Uterus (tissue), 4 donors: ENCODE results near the gene DNMT1. TPM values are rescaled to one million over a fixed set of nuclear protein-coding genes. Genes with fewer than 3 reads are reported as not detected.

Experiments used
- DNase-seq, 2 donors: peaks; one replicate each; pipeline ENCODE4 v3.0.0-alpha.2; 2019 to 2020
- H3K27ac ChIP-seq, 2 donors: fragments of 200-600 bp; sonication (generic); 1 replicate in 1 of 2; 2 replicates in 1 of 2; pipeline ENCODE4 v1.5.1; 2016 to 2018
- H3K27me3 ChIP-seq, 2 donors: fragments of 200-600 bp; sonication (generic); one replicate each; pipeline ENCODE4 v1.5.1; 2018 to 2019; ENCODE audit warnings: control low read depth in 1 of 2
- H3K36me3 ChIP-seq, 2 donors: fragments of 200-600 bp; sonication (generic); one replicate each; pipeline ENCODE4 v1.5.1; 2019; ENCODE audit warnings: control low read depth in 1 of 2
- H3K4me1 ChIP-seq, 2 donors: fragments of 200-600 bp; sonication (generic); one replicate each; pipeline ENCODE4 v1.5.1; 2018 to 2019; ENCODE audit warnings: control low read depth in 1 of 2
- H3K4me3 ChIP-seq, 2 donors: fragments of 200-600 bp; sonication (generic); 1 replicate in 1 of 2; 2 replicates in 1 of 2; pipeline ENCODE4 v1.5.1; 2018 to 2019; ENCODE audit warnings: mild to moderate bottlenecking in 1 of 2
- H3K9me3 ChIP-seq, 2 donors: fragments of 200-600 bp; sonication (generic); one replicate each; pipeline ENCODE4 v1.5.1; 2019; ENCODE audit warnings: control low read depth in 1 of 2
- POLR2A ChIP-seq, 2 donors: fragments of 450-650 bp; IDR thresholded peaks; one replicate each; pipeline ENCODE4 v1.6.1; 2016; ENCODE audit warnings: antibody characterized with exemption in 2 of 2, mild to moderate bottlenecking in 1 of 2, moderate library complexity in 1 of 2
- intact Hi-C: fragments of 100-400 bp; cut with DNase I; formaldehyde crosslinking; loops from one replicate; pipeline ENCODE4 v1.15.1; 2023; ENCODE audit warnings: low total_unique reads
- total RNA-seq, 4 donors: library from RNA; depleted of rRNA in 3 of 4; stranded (reverse); fragments of >200 nt in 3 of 4; gene quantifications; one replicate each; pipeline versions ENCODE4 v1.1.0 to v1.2.4, GENCODE V29; 2014 to 2023
- TF ChIP-seq, protein P1 (sequence below), 4 experiments: fragments of 200-600 bp in 2 of 4; fragments of 450-650 bp in 2 of 4; sonication (generic) in 2 of 4; IDR thresholded peaks; one replicate each; pipeline ENCODE4 v1.5.1; 2016 to 2019; ENCODE audit warnings: antibody characterized with exemption in 4 of 4, mild to moderate bottlenecking in 2 of 4, moderate library complexity in 1 of 4
- donor health status: DM: yes; HTN: yes; CAD: no.

DNMT1 gene
- total RNA-seq, 4 donors from 2014 or later = 37.6 to 134 (median 67.9) TPM

GRCh38 chr19:10134040-10134439 lies 60.7 kb downstream of the DNMT1 start:
- Histone ChIP-seq H3K4me1 (no peaks in the 10 kb centered on the region), H3K27ac (no peak overlapping the region), H3K27me3 (no peaks in the 10 kb centered on the region), H3K36me3 (no peaks in the 10 kb centered on the region), H3K9me3 (no peaks in the 10 kb centered on the region), H3K4me3 (no peak overlapping the region)
- intact Hi-C loops = no loop called here
- TF ChIP-seq, protein P1, sequence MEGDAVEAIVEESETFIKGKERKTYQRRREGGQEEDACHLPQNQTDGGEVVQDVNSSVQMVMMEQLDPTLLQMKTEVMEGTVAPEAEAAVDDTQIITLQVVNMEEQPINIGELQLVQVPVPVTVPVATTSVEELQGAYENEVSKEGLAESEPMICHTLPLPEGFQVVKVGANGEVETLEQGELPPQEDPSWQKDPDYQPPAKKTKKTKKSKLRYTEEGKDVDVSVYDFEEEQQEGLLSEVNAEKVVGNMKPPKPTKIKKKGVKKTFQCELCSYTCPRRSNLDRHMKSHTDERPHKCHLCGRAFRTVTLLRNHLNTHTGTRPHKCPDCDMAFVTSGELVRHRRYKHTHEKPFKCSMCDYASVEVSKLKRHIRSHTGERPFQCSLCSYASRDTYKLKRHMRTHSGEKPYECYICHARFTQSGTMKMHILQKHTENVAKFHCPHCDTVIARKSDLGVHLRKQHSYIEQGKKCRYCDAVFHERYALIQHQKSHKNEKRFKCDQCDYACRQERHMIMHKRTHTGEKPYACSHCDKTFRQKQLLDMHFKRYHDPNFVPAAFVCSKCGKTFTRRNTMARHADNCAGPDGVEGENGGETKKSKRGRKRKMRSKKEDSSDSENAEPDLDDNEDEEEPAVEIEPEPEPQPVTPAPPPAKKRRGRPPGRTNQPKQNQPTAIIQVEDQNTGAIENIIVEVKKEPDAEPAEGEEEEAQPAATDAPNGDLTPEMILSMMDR (IDR thresholded peaks at IDR 0.05) = no peak
- no peak for TF ChIP-seq POLR2A (IDR thresholded peaks at IDR 0.05)
- no peak for DNase-seq

GRCh38 chr19:10133596-10133995 lies 61.2 kb downstream of the DNMT1 start:
- no peaks in the 10 kb centered on the region for H3K4me1 ChIP-seq
- intact Hi-C loops = no loop called here
- H3K4me3 ChIP-seq = no peak overlapping the region
- no peak for DNase-seq
- no peaks in the 10 kb centered on the region for H3K9me3 ChIP-seq
- H3K27me3 ChIP-seq = no peaks in the 10 kb centered on the region
- no peaks in the 10 kb centered on the region for H3K36me3 ChIP-seq
- H3K27ac ChIP-seq = no peak overlapping the region
- no peak for TF ChIP-seq POLR2A (IDR thresholded peaks at IDR 0.05)
- TF ChIP-seq, protein P1 (IDR thresholded peaks at IDR 0.05) = no peak

- intact Hi-C loops = no loop called here
- H3K9me3 ChIP-seq = no peaks in the 10 kb centered on the region
- DNase-seq = no peak
- TF ChIP-seq, protein P1 (IDR thresholded peaks at IDR 0.05) = no peak
- no peak for TF ChIP-seq POLR2A (IDR thresholded peaks at IDR 0.05)
- no peaks in the 10 kb centered on the region for H3K36me3 ChIP-seq
- no peak overlapping the region for H3K27ac ChIP-seq
- no peaks in the 10 kb centered on the region for H3K27me3 ChIP-seq
- no peak overlapping the region for H3K4me3 ChIP-seq
- H3K4me1 ChIP-seq = no peaks in the 10 kb centered on the region
Observed at GRCh38 chr19:10132905-10133304, 61.8 kb downstream of the DNMT1 start.

GRCh38 chr19:10126213-10126639 lies 68.5 kb downstream of the DNMT1 start:
- no peaks in the 10 kb centered on the region for H3K36me3 ChIP-seq

DNA sequence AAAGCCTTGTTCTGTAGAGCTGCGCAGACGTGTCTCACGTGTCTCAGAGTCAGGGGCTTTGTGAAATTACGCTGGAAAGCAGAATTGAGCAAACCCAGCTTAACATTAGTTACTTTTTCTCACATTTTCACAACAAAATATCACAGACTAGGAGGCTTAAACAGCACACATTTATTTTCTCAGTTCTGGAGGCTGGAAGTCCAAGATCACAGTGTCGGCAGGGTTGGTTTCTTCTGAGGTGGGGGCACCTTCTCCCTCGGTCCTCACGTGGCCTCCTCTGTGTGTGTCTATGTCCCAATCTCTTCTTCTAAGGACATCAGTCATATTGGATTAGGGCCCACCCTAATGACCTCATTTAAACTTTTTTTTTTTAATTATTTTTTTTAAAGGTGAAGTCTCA lies 70.3 kb downstream of the DNMT1 start:
- no peak overlapping the region for H3K27ac ChIP-seq
- intact Hi-C loops = no loop called here
- no peaks in the 10 kb centered on the region for H3K4me1 ChIP-seq
- no peak for TF ChIP-seq POLR2A (IDR thresholded peaks at IDR 0.05)
- TF ChIP-seq, protein P1 (IDR thresholded peaks at IDR 0.05) = no peak
- no peaks in the 10 kb centered on the region for H3K27me3 ChIP-seq
- H3K36me3 ChIP-seq = no peaks in the 10 kb centered on the region
- no peaks in the 10 kb centered on the region for H3K9me3 ChIP-seq
- no peak overlapping the region for H3K4me3 ChIP-seq
- no peak for DNase-seq

More at GRCh38 chr19:10126213-10126639, 68.5 kb downstream of the DNMT1 start:
- Histone ChIP-seq H3K9me3 (no peaks in the 10 kb centered on the region), H3K4me3 (no peak overlapping the region), H3K27ac (no peak overlapping the region), H3K27me3 (no peaks in the 10 kb centered on the region), H3K4me1 (no peaks in the 10 kb centered on the region)
- DNase-seq = no peak
- TF ChIP-seq POLR2A (IDR thresholded peaks at IDR 0.05) = no peak
- TF ChIP-seq, protein P1 (IDR thresholded peaks at IDR 0.05) = no peak
- intact Hi-C loops = no loop called here
